DOHH2 (cell line): ENCODE measurements around the gene KLHL28.

Source experiments
- EZH2phosphoT487 ChIP-seq: fragments of 200-600 bp; sonication (generic); IDR thresholded peaks from 2 replicates; pipeline ENCODE4 v1.6.1; 2017; ENCODE audit warnings: borderline replicate concordance, mild to moderate bottlenecking, antibody characterized with exemption, low read length, moderate library complexity, mixed read lengths
- TF ChIP-seq, protein P1 (sequence below): fragments of 200-600 bp; sonication (generic); IDR thresholded peaks from one replicate; pipeline ENCODE4 v1.5.1; 2014; ENCODE audit warnings: antibody characterized with exemption, mild to moderate bottlenecking, low read depth, low read length; ENCODE audit not compliant: poor library complexity, severe bottlenecking

DNA sequence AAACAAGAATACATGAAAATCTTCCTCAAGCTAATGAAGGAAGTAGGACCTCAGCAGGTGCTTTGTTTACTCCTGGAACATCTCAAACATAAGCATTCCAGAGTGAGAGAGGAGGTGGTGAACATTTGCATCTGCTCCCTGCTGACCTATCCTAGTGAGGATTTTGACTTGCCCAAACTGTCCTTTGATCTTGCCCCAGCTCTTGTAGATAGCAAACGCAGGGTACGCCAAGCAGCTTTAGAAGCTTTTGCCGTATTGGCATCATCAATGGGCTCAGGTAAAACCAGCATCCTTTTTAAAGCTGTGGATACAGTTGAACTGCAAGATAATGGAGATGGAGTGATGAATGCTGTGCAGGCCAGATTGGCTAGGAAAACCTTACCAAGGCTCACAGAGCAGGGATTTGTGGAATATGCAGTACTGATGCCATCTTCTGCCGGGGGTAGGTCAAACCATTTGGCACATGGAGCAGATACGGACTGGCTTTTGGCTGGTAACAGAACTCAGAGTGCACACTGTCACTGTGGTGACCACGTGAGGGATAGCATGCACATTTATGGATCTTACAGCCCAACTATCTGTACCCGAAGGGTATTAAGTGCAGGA lies 2.1 kb upstream of the KLHL28 start:
- no peak for TF ChIP-seq EZH2phosphoT487
- TF ChIP-seq, protein P1, sequence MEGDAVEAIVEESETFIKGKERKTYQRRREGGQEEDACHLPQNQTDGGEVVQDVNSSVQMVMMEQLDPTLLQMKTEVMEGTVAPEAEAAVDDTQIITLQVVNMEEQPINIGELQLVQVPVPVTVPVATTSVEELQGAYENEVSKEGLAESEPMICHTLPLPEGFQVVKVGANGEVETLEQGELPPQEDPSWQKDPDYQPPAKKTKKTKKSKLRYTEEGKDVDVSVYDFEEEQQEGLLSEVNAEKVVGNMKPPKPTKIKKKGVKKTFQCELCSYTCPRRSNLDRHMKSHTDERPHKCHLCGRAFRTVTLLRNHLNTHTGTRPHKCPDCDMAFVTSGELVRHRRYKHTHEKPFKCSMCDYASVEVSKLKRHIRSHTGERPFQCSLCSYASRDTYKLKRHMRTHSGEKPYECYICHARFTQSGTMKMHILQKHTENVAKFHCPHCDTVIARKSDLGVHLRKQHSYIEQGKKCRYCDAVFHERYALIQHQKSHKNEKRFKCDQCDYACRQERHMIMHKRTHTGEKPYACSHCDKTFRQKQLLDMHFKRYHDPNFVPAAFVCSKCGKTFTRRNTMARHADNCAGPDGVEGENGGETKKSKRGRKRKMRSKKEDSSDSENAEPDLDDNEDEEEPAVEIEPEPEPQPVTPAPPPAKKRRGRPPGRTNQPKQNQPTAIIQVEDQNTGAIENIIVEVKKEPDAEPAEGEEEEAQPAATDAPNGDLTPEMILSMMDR = no peak
